HG03442 (cell line): Measurements from ENCODE around the gene DNAH5.

Experiments
- ATAC-seq: cut with Tn5 transposase; IDR thresholded peaks from one replicate; pipeline ENCODE4 v1.9.1; 2021; ENCODE audit warnings: mild to moderate bottlenecking, moderate library complexity; ENCODE audit not compliant: unreplicated experiment

Gene DNAH5

DNA sequence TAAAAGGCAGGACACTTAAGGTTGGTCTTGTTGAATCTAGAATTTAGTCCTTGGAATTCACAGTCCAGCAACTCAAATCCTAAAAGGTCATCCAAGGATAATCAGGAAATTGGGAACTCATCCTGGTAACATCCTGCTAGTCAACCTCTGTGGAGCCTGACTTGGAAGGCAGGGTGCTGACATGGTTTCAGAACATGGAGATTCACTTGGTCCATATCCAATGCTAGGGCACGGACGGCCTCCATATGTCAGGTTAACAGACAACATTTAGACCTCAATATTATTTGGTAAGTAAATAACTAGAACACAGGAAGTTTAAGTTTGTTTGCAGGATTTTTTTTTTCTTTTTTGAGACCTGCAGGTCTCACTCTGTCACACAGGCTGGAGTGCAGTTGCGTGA lies 783 bp upstream of the DNAH5 start:
- no peak for ATAC-seq

DNA sequence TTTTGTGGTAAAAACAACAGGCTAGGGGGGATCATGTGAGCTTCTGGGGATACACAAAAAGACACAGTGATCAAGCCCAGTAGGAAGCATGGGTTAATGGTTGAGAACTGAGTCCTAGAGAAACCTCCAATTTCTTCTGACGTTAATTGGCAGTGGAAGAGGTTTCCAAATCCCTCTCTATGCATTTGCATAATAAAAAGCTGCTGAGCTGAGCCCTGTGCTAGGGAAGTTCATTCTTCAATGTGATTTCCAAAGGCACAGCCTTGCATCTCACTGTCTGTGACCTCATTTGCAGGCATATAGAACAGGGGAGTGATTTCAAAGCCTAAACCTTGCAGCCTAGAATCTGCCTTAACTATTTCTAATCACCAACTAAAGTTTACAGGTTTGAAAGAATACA lies 812 bp downstream of the DNAH5 start:
- ATAC-seq: no peak

DNA sequence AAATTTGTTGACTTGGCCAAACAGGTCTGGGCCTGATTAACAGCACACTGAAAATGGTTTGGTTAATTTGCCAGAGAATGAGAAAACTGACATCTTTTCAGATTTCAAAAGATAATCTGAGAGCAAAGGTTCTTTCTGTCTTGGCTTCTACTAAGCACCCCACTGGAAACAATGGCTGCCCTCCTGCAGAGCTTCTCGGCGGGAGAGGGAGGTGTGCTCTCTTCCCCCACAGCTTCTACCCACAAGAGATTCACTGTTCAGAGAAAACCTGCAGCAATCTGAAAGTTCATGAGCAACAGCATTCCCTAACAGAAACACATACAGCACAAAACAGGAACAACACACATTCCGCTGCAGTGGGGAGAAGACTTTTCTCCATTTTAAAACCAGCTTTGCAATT lies 3.0 kb downstream of the DNAH5 start:
- no peak for ATAC-seq

DNA sequence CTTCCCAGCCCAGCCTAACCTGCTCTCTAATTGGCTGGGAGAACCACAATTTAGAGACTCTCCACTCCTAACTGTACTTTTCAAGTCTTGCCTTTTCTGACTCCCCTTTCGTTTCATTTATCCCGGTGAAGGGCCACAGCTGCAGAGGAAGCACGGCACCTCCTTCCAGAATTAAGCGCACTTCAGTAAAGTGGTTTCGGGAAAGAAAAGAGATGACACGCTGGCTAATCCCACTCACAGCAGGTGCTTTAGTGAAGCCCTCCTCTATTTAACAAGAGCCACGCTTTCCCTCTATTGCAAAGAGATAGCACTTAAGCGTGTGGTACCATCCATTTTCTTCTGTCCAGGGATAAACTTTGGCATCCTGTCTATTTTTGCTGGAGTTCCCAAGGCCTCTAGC lies 4.8 kb downstream of the DNAH5 start:
- ATAC-seq: no peak

DNA sequence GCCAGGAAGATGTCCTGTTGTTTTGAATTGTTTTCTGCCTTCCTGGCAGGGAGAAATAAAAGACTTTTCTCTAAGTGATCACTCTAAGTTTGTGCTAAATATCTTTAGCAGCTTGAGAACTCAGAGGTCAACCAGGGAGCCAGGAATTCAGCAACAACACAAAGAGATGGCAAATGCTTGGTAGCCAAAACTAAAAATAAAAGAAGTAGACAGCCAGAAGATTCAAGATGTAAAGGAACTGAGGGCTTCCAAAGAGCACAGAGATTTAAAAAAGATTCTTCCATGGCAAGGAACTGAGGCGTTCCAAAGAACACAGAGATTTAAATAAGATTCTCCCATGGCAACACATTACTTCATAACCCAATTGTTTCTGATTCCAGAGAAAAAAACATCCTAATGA lies 9.6 kb downstream of the DNAH5 start:
- ATAC-seq: no peak

DNA sequence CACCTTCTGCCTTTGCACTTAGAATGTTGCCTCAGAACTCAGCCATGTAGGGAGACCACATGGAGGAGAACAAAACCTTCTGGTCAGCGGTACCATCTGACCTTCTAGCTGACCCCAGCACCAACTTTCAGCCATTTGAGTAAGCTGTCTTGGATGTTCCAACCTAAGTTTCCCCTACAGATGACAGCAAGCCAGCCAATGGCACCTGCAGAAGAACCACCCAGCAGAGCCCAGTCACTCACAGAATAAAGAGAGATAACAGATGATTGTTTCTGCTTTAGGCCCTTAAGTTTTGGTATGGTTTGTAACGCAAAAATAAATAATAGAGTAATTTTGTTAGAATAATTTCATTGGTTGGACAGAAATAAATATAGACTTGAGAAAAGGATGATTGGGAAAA lies 10.4 kb downstream of the DNAH5 start:
- no peak for ATAC-seq

DNA sequence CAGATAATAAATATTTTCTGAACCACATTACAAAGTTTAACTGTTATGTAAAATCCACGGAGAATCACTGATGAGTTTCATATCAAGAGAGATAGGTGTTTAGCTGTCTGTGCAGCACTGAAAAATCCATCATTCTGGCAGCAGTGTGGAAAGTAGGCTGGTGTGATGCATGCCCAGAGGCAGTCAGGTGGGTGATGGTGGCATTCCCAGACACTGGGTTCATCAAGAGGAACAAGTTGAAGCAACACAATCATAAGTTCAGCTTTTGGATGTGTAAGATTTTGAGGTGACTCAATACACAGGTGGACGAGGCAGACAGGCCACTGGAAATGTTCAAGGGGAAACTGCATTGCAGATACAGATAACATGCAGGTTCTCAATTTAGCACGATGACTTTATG lies 11.9 kb downstream of the DNAH5 start:
- ATAC-seq: no peak

DNA sequence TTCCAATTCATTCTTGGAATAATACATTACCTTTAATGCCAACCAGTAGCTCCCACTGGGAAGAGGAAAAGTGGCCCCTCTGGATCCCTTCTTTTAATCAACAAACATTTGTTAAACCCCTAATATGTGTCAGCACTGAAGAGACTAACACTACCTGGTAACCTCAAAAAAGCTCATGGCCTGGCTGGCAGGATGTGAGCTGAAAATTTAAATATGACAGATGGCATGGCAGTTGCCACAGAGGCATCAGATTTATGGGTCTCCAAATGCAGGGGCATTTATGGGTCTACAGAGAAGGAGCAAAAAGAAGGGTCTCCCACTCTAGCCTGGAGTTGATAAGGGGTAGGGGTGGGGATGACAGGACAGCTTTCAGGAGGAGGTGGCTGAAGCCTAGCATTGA lies 12.5 kb downstream of the DNAH5 start:
- ATAC-seq: no peak

DNA sequence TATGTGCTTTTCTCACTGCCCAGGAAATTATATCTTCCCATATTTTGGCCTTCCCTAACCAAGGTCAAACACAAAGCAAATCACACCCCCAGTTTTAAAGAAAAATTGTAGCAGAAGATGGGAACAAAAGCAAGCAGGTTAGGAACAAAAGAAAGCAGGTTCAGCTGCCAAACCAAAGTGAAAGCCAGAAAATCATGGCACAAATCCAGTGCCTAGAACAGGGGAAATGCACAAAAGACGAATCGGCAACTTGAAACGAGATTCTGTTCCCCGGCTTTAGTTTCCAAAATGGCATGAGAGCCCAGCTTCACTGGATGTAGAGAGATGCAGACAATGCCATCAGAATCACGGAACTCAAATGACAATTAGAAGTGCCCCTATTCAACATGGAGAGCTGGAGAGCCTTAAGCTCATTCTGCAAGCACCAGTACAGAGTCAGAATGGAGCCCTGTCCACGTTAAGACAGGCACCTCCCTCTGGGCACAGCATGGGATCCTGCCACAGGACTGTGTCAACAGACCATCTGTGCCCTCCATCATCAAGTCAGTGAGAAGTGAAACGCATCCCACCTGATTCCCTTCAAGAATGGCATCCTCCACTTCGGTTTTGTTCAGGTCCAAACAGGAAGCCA lies 13.8 kb downstream of the DNAH5 start:
- no peak for ATAC-seq

DNA sequence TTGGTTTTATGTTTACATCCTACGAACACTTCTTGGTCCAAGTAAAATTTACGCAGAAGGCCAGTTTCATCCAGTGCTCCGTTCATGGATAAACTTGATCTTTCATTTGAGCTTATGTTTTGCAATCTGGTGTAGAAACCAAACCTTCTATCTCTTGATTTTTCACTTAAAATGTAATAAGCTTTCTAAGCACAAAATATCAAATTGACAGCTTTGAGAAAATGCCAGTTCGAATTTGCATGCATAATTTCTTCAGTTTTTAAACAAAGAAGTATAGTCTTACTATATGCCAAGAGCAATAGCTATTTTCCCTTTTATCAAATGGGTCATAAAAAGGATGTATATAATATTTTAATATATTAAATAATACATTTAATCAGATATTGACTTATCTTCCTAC lies 17.8 kb downstream of the DNAH5 start:
- ATAC-seq: no peak

DNA sequence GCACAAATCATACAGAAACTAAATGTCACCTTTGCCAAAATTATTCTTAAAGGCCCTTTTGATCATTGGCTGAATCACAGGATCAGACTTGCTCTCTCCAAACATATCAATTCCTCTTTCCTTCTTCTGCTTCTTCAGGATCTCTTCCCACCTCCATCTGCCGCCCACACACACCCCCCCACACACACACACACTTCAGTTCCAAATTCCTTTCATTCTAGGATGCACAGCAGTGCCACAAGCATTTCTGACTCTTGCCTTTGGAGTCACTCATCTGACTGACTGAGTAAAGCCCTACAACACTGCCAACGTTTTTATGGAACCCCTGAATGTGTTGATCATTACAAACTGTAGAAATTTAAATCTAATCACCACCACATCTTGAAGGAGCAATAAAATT lies 22.9 kb downstream of the DNAH5 start:
- ATAC-seq: no peak

DNA sequence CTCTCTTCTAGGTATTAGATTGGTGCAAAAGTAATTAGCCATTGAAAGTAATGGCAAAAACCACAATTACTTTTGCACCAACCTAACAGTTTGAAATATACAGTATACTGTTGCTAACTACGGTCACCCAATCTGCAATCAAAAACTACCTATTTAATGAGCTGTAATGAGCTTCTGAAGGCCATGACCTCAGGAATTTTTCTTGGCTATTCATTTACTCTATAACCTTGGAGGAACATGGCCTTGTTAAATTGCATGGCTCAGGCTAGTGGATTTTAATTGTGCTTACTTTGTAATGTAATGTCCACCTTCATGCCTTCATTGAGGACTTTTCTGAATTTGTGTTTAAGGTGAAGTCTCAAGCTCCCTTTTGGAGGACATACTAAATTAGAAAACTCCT lies 24.7 kb downstream of the DNAH5 start:
- no peak for ATAC-seq

DNA sequence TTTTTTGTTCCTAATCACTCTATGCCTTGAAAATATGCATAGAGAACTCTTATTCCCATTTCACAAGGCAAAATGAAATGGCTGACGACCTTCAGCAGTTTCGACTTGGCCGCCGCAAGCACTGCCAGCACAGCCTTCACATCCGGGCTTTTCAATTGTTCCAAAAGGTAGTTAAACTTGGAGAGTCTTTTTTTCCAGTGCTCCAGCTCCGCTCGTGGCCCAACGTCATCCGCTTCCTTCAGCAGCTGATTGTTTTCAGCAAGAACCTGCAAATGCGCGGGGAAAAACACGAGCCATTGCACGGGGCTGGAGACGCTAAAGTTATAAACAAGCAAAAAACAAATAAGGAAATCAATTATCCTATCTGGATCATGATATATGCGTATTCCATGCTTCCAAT lies 25.4 kb downstream of the DNAH5 start:
- ATAC-seq: no peak

DNA sequence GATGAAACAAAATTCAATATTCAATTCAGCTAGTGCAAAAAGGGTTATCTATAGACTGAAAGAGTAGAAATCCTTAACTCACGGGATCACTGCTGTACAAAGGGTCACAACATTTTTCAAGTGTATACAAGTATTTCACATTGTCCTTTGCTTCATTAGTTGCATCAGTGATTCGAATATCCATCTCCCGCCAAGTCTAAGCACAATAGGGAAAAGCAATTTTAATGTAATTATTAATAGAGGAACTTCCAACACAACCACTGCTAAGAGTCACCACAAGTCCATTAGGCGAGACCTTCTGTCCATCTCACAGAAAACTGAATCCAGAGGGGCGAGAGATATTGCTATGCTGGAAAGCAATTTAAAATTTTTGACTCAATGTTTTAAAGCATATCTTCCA lies 27.4 kb downstream of the DNAH5 start:
- no peak for ATAC-seq

DNA sequence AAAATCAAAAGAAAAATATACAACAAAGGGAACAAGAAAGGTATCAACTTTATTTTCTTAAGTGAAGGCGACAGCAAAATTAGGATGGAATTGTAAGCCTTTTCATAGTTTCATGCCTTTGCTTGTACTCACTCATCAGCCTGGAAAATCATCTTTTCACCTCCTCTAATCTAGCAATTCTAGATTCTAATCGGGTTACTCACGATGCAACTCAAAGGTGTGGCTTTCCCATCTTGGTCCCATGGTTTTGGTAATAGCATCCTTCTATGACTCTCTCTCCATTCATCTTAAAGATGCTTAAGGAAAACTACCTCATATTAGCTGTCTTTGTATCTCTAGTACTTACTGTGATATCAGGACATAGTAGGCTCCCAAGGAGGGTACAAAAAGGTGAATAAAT lies 30.5 kb downstream of the DNAH5 start:
- no peak for ATAC-seq

DNA sequence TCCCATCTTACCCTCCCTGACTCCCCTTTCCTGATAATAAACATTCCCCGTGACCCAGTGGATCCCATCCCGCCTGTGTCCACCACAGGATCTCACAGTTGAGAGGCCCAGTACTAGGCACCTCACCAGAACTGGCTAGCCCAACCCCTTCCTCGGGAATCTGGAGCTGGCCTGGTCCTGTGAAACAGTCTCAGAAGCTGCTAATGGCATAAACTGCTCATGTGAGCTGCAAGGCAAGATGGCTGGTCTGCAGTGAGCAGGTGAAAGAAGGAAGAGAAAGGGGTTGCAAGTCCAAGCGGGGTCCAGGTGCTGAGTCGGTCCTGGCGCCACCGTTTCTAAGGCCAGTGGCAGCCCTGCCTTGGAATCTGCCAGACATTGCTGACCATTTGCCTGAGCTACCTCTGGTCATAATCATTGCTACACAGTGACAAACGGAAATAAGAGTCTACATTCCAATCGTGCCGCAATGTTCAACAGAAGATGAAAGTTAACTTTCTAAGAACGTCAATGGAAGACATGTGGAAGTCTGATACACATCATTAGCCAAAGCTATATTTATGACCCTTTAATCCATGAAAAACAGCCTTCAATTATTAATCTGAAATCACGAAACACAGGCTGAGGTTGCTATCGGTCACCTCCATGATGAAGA lies 33.7 kb downstream of the DNAH5 start:
- ATAC-seq: no peak

DNA sequence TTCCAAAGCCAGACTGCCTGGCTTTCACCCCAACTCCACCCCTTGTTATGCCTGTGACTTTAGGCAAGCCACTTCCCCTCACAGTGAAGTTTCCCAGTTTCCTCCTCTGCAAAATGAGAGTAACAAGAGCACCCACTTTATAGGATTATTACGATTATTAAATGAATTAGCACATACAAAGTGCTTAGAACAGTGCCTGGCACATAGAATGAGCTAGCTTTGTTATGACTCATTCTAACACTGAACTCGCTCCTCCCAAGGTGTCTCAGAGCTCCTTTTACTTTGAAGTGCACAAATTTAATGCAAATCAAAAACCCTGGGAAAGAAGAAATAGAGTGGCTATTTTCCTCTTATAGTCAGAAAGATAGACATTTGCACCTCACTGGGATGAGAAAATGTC lies 34.3 kb downstream of the DNAH5 start:
- no peak for ATAC-seq

DNA sequence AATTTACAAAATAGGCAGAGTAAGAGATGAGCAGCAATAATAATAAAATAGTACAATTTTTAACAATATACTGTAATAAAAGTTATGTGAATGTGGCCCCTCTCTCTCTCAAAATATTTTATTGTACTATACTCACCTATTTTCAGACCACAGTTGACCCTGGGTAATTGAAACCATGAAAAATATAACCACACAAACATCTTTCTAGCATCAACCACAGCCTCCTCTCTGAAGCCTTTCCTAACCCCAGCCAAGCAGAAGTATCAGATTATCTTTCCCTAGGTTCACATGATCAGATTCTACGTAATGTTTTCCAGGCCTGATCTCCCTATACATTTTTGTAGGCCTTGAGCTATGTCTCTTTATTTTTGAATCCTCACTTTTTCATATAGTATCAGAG lies 35.2 kb downstream of the DNAH5 start:
- no peak for ATAC-seq

DNA sequence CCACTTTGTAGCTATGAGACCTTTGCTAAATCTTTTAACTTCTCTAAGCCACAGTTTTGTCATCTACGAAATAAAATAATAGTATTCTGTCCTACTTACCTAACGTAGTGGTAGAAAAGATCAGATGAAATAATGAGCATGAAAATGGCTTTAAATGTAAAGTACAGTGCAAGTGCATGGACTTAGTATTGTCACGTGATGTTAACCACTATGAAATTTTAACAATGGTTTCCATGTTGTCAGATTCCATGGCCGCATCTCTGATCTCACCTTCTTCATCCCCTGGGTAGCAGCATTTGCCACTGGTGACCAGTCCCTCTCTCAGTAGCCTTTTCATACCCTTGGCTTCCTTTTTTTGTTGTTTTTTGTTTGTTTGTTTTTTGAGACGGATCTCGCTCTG lies 45.9 kb downstream of the DNAH5 start:
- ATAC-seq: no peak

DNA sequence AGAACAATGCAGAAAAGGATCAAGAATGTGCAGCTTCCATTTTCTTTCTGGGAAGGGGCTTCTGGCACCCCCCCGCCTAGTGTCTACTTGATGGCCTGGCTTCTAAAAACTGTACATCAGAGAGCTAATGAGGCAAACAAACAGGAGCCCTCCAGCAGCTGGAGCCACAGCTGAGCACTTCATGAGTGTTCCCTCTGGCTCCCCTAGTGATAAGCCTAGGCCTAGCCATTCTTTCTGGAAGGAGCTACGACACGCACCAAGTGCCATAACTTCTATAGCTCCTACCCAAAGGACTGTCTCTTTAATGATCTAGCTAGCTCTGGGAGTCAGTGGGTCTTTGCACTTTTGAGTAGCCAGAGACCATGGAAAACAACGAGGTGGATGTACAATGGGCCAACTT lies 66.1 kb downstream of the DNAH5 start:
- no peak for ATAC-seq

DNA sequence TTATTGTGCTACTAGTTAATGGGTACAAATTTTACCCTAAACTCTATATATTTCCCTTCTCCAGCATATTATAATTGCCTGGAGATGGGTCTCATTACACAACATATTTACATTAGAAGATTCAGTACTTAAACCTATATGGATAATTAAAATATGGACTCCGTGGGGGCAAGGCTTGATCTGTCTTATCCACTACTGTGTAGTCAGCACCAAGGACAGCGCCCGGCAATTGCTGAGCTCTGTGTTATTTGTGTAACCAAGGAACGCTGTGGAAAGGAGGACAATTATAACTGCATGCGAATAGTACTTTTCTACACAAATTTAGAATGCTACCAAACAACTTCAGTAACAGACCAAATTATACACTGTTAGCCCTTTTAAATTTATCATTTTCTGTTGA lies 77.7 kb downstream of the DNAH5 start:
- no peak for ATAC-seq

DNA sequence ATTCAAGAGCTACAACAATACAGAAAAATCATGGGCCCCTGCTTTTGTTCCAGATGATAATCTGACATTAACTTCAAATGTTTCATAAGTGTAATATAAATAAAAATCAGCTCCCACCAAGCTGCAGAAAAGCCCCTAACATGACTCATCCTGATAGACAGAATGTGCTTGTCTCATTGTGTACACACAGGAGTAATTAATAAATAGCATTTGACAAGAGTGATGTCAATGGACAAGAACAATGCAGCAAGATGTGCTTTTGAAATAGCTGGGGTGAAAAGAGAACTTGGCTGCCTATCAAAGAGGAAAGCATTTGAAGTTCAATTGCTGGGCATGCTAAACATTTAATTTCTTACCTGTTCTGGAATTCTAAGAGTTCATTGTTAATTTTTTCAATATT lies 79.2 kb downstream of the DNAH5 start:
- ATAC-seq: no peak

DNA sequence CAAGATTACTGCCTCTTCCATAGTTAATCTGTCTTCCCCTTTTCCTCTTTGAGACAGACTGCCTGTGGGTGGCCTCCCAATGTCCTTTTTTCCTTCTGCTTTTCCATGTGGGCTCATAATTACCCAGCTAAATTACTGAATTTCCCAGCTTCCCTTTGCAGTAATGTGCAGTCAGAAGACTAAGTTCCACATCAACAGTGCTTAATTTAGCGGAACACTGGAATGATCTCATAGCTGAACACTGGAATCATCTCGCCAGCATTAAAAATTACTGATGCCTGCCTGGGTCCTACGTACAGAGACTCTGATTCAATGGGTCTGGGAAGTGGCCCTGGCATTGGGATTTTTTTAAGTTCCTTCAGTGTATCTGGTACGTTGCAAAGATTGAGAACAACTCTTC lies 84.3 kb downstream of the DNAH5 start:
- ATAC-seq: no peak
